Skeletal muscle tissue (tissue), 5 donors: Measurements from ENCODE around the gene SLC27A5. TPM values are rescaled to one million over a fixed set of nuclear protein-coding genes. Genes with fewer than 3 reads are reported as not detected.
"Not testable (repeated sequence)": the region's sequence is repeated elsewhere in the genome, so short reads cannot be mapped to it uniquely, and the experiment has no call there.

ENCODE experiments used
- H3K27ac ChIP-seq: one replicate; pipeline ENCODE4 v1.7.0; 2013; ENCODE audit warnings: mild to moderate bottlenecking, low read depth, low read length, inconsistent platforms
- H3K27me3 ChIP-seq, 3 donors: one replicate each; pipeline ENCODE4 v1.7.0; 2013; ENCODE audit warnings: low read length in 3 of 3; ENCODE audit not compliant: control insufficient read depth in 3 of 3, insufficient read depth in 3 of 3
- H3K36me3 ChIP-seq, 3 donors: one replicate each; pipeline ENCODE4 v1.7.0; 2013; ENCODE audit warnings: low read length in 3 of 3; ENCODE audit not compliant: control insufficient read depth in 3 of 3, insufficient read depth in 3 of 3
- H3K4me1 ChIP-seq, 3 donors: one replicate each; pipeline ENCODE4 v1.7.0; 2013; ENCODE audit warnings: low read length in 3 of 3, mild to moderate bottlenecking in 3 of 3; ENCODE audit not compliant: control insufficient read depth in 3 of 3, insufficient read depth in 3 of 3
- H3K4me3 ChIP-seq, 3 donors: one replicate each; pipeline ENCODE4 v1.7.0; 2013; ENCODE audit warnings: low read length in 3 of 3
- H3K9ac ChIP-seq, 3 donors: one replicate each; pipeline ENCODE4 v1.7.0; 2013; ENCODE audit warnings: low read length in 3 of 3, mild to moderate bottlenecking in 3 of 3, moderate library complexity in 2 of 3, low read depth in 1 of 3
- H3K9me3 ChIP-seq, 3 donors: one replicate each; pipeline ENCODE4 v1.7.0; 2013; ENCODE audit warnings: low read length in 3 of 3; ENCODE audit not compliant: control insufficient read depth in 3 of 3
- small RNA-seq: library from RNA; depleted of rRNA; stranded (forward); fragments of <200 nt; gene quantifications from one replicate; pipeline ENCODE3, GENCODE V24; 2014
- total RNA-seq: library from RNA; depleted of rRNA; stranded (reverse); fragments of >200 nt; gene quantifications from one replicate; pipeline ENCODE4 v1.2.3, GENCODE V29; 2014
- donor health status: Osteomylitis.

Gene SLC27A5
- total RNA-seq, 1 donor from 2014 or later: 3.1 TPM

- H3K9me3 ChIP-seq: no peaks in the 10 kb centered on the region
- H3K27me3 ChIP-seq: peaks cover 4 to 8% (median 4%) of the 10 kb centered on the region in 3 donors
- peaks cover 12 to 20% (median 15%) of the 10 kb centered on the region in 3 donors for H3K36me3 ChIP-seq
- H3K4me3 ChIP-seq: peak within 1 kb of the TSS; percentile 73 to 88 (median 84)
- peaks cover 11 to 19% (median 11%) of the 10 kb centered on the region in 3 donors for H3K4me1 ChIP-seq
- peak within 1 kb of the TSS; percentile 51 for H3K27ac ChIP-seq
- peak within 1 kb of the TSS; percentile 65 to 83 (median 79) for H3K9ac ChIP-seq
Measured at GRCh38 chr19:58451358-58452101, 60.3 kb downstream of the SLC27A5 start, which contains the start of gene ZNF324B. ZNF324B (plus strand) TSS chr19:58451622; CDS start chr19:58453702, 2,080 bp downstream.

- H3K9me3 ChIP-seq: no peaks in the 10 kb centered on the region
- peak overlapping the region; percentile 33 to 83 (median 79) for H3K9ac ChIP-seq
- H3K27ac ChIP-seq: peak overlapping the region; percentile 51
- H3K4me1 ChIP-seq: peaks cover 11 to 19% (median 11%) of the 10 kb centered on the region in 3 donors
- H3K27me3 ChIP-seq: peaks cover 4 to 8% (median 4%) of the 10 kb centered on the region in 3 donors
- H3K36me3 ChIP-seq: peaks cover 8 to 14% (median 13%) of the 10 kb centered on the region in 3 donors
- peak overlapping the region; percentile 73 to 88 (median 84) for H3K4me3 ChIP-seq
Measured at GRCh38 chr19:58450856-58451357, 60.9 kb downstream of the SLC27A5 start.

GRCh38 chr19:58449980-58450379 lies 61.8 kb downstream of the SLC27A5 start:
- H3K4me3 ChIP-seq, H3K27me3 ChIP-seq, H3K27ac ChIP-seq, H3K9ac ChIP-seq, H3K9me3 ChIP-seq: not testable (repeated sequence)
- Histone ChIP-seq H3K4me1 (peaks cover 11 to 19% (median 11%) of the 10 kb centered on the region in 3 donors), H3K36me3 (peaks cover 8 to 13% (median 11%) of the 10 kb centered on the region in 3 donors)

DNA sequence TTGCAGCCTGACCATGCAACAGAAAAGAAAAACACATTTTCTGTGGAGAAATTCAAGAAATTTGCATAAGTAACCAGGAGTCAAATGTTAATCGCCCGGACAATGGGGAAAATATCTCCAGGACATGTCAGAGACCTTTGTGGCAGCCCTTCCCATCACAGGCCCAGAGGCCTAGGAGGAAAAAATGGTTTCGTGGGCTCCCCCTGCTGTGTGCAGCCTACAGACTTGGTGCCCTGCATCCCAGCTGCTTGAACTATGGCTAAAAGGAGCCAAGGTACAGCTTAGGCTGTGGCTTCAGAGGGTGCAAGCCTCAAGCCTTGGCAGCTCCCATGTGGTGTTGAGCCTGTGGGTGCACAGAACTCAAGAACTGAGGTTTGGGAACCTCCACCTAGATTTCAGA lies 62.9 kb downstream of the SLC27A5 start:
- not testable (repeated sequence) for H3K9ac ChIP-seq, H3K9me3 ChIP-seq, H3K27ac ChIP-seq, H3K27me3 ChIP-seq, H3K4me3 ChIP-seq, H3K36me3 ChIP-seq
- peaks cover 11 to 19% (median 11%) of the 10 kb centered on the region in 3 donors for H3K4me1 ChIP-seq

Small RNA genes within 50 kb of the gene (small RNA-seq; reads per million reads assigned to genes)
- 0.16 reads per million for gene MIR6807
- not detected for gene RN7SL525P
- gene RN7SL693P: not detected
- gene RNU6-1337P: not detected

Other genes starting within 250 kb of the SLC27A5 start
- 6.3 TPM for gene ZNF8, start 233.0 kb downstream of the SLC27A5 start, total RNA-seq
- 14.1 TPM for gene ERVK3-1, start 206.6 kb downstream of the SLC27A5 start, total RNA-seq
- gene ZSCAN22, start 185.0 kb downstream of the SLC27A5 start, total RNA-seq: 2.6 TPM
- gene A1BG, start 158.5 kb downstream of the SLC27A5 start, total RNA-seq: under 0.01 TPM
- gene ZNF497, start 149.2 kb downstream of the SLC27A5 start, total RNA-seq: 2.1 TPM
- gene ZNF837, start 131.0 kb downstream of the SLC27A5 start, total RNA-seq: 0.52 TPM
- 3,737 TPM for gene RPS5, start 124.7 kb downstream of the SLC27A5 start, total RNA-seq
- gene RNF225, start 116.3 kb downstream of the SLC27A5 start, total RNA-seq: not detected
- gene ZNF584, start 103.3 kb downstream of the SLC27A5 start, total RNA-seq: 8.4 TPM
- gene ZNF132, start 71.8 kb downstream of the SLC27A5 start, total RNA-seq: 9.9 TPM
- 5.7 TPM for gene ZNF324B, start 60.4 kb downstream of the SLC27A5 start, total RNA-seq
- gene ZNF324, start 44.9 kb downstream of the SLC27A5 start, total RNA-seq: 9.9 TPM
- gene ZNF446, start 35.6 kb downstream of the SLC27A5 start, total RNA-seq: 3.1 TPM
- gene ZBTB45, start 7.8 kb upstream of the SLC27A5 start, total RNA-seq: 3.7 TPM
- 277 TPM for gene TRIM28, start 32.1 kb upstream of the SLC27A5 start, total RNA-seq
- gene CHMP2A, start 43.1 kb upstream of the SLC27A5 start, total RNA-seq: 68.9 TPM
- 73.6 TPM for gene UBE2M, start 46.6 kb upstream of the SLC27A5 start, total RNA-seq
- gene MZF1, start 61.3 kb upstream of the SLC27A5 start, total RNA-seq: 6.8 TPM